Hippocampal formation (tissue), 2 donors: ENCODE results near the gene PTPRZ1.

ENCODE experiments used
- DNase-seq, 2 donors: peaks; one replicate each; lab custom pipeline; 2025; lab: John Stamatoyannopoulos, UW

Gene PTPRZ1

GRCh38 chr7:121891731-121892130, 18.8 kb downstream of the PTPRZ1 start:
- no peak for DNase-seq

- no peak for DNase-seq
Measured at GRCh38 chr7:121901026-121901425, 28.1 kb downstream of the PTPRZ1 start.

GRCh38 chr7:121904120-121904519, 31.2 kb downstream of the PTPRZ1 start:
- DNase-seq = no peak

- DNase-seq = no peak
Measured at GRCh38 chr7:121908042-121908441, 35.1 kb downstream of the PTPRZ1 start.

GRCh38 chr7:121909716-121910345, 36.9 kb downstream of the PTPRZ1 start:
- DNase-seq = no peak

- DNase-seq = no peak
Measured at GRCh38 chr7:121913947-121914675, 41.1 kb downstream of the PTPRZ1 start.

- no peak for DNase-seq
Measured at GRCh38 chr7:121914676-121915279, 41.8 kb downstream of the PTPRZ1 start.

GRCh38 chr7:121916211-121916610, 43.2 kb downstream of the PTPRZ1 start:
- DNase-seq = no peak

- no peak for DNase-seq
Measured at GRCh38 chr7:121919986-121920385, 47.0 kb downstream of the PTPRZ1 start.

- DNase-seq = no peak
Measured at GRCh38 chr7:121924269-121925186, 51.6 kb downstream of the PTPRZ1 start.

GRCh38 chr7:121931149-121931902, 58.4 kb downstream of the PTPRZ1 start:
- no peak for DNase-seq

GRCh38 chr7:121932768-121933167, 59.8 kb downstream of the PTPRZ1 start:
- DNase-seq = no peak

GRCh38 chr7:121936951-121937623, 64.1 kb downstream of the PTPRZ1 start:
- no peak for DNase-seq

- no peak for DNase-seq
Measured at GRCh38 chr7:121938429-121938996, 65.6 kb downstream of the PTPRZ1 start.

GRCh38 chr7:121940918-121941317, 68.0 kb downstream of the PTPRZ1 start:
- no peak for DNase-seq

GRCh38 chr7:121941830-121942229, 68.9 kb downstream of the PTPRZ1 start:
- DNase-seq = no peak

- no peak for DNase-seq
Measured at GRCh38 chr7:121945066-121945465, 72.1 kb downstream of the PTPRZ1 start.

GRCh38 chr7:121945480-121946236, 72.7 kb downstream of the PTPRZ1 start:
- DNase-seq = no peak

- no peak for DNase-seq
Measured at GRCh38 chr7:121953164-121953563, 80.2 kb downstream of the PTPRZ1 start.

GRCh38 chr7:121953601-121954000, 80.6 kb downstream of the PTPRZ1 start:
- no peak for DNase-seq
